Spleen (tissue), 11 donors: ENCODE measurements around the gene TSPAN18. TPM values are rescaled to one million over a fixed set of nuclear protein-coding genes. Genes with fewer than 3 reads are reported as not detected.

ENCODE experiments used
- DNase-seq: peaks from one replicate; pipeline ENCODE4 v3.0.0-alpha.2; 2020
- H3K27ac ChIP-seq, 8 donors: fragments of 200-600 bp; sonication (generic) in 7 of 8; 1 replicate in 4 of 8; 2 replicates in 4 of 8; pipeline versions ENCODE4 v1.5.0 to v1.8.0; 2016 to 2021; ENCODE audit warnings: inconsistent platforms in 4 of 8, mild to moderate bottlenecking in 4 of 8, moderate library complexity in 1 of 8
- H3K27me3 ChIP-seq, 7 donors: fragments of 200-600 bp; sonication (generic) in 6 of 7; replicated peaks in 1 of 7; 1 replicate in 4 of 7; 2 replicates in 3 of 7; pipeline versions ENCODE4 v1.5.0 to v1.8.0; 2016 to 2021; ENCODE audit warnings: inconsistent platforms in 3 of 7, mild to moderate bottlenecking in 1 of 7
- H3K36me3 ChIP-seq, 6 donors: fragments of 200-600 bp; sonication (generic) in 5 of 6; 1 replicate in 4 of 6; 2 replicates in 2 of 6; pipeline versions ENCODE4 v1.5.0 to v1.8.0; 2016 to 2021; ENCODE audit warnings: inconsistent platforms in 2 of 6
- H3K4me1 ChIP-seq, 6 donors: fragments of 200-600 bp; sonication (generic) in 5 of 6; 1 replicate in 3 of 6; 2 replicates in 3 of 6; pipeline versions ENCODE4 v1.5.0 to v1.8.0; 2016 to 2021; ENCODE audit warnings: inconsistent platforms in 3 of 6
- H3K4me3 ChIP-seq, 8 donors: fragments of 200-600 bp; sonication (generic) in 7 of 8; 1 replicate in 4 of 8; 2 replicates in 4 of 8; pipeline versions ENCODE4 v1.5.0 to v1.8.0; 2016 to 2021; ENCODE audit warnings: inconsistent platforms in 4 of 8, mild to moderate bottlenecking in 4 of 8, moderate library complexity in 2 of 8
- H3K9me3 ChIP-seq, 8 donors: fragments of 200-600 bp; sonication (generic) in 7 of 8; 1 replicate in 4 of 8; 2 replicates in 4 of 8; pipeline versions ENCODE4 v1.5.0 to v1.8.0; 2016 to 2021; ENCODE audit warnings: inconsistent platforms in 4 of 8
- POLR2A ChIP-seq, 3 donors: fragments of 450-650 bp; IDR thresholded peaks; one replicate each; pipeline ENCODE4 v1.5.1; 2017; ENCODE audit warnings: antibody characterized with exemption in 3 of 3, mild to moderate bottlenecking in 1 of 3
- POLR2AphosphoS5 ChIP-seq, 3 donors: sonication (generic); formaldehyde crosslinking; IDR thresholded peaks; one replicate each; pipeline ENCODE4 v1.5.1; 2017; ENCODE audit warnings: antibody characterized with exemption in 3 of 3
- WGBS, 5 donors: extraction: QIAGEN DNeasy Blood & Tissue Kit in 3 of 5; methylation state at CpG; one replicate each; pipeline versions ENCODE4 v1.1.5 to v1.1.7; 2013 to 2018; 5-methylcytosine and 5-hydroxymethylcytosine counted together
- intact Hi-C: fragments of 100-400 bp; cut with DNase I; formaldehyde crosslinking; loops from one replicate; pipeline ENCODE4 v1.15.0; 2023; ENCODE audit warnings: low total_unique reads
- polyA plus RNA-seq, 3 donors: library from polyadenylated mRNA; stranded (reverse); fragments of 200-250 nt; gene quantifications; one replicate each; pipeline ENCODE4 v1.2.1, GENCODE V29; 2013
- total RNA-seq, 7 donors: library from RNA; depleted of rRNA in 3 of 7; stranded (reverse); fragments of >200 nt in 3 of 7; fragmentation: NEBNext Ultra II Directional in 4 of 7; extraction: Animal tissue kit (Norgen Biotek cat#: 25700) in 4 of 7; gene quantifications; one replicate each; pipeline versions ENCODE4 v1.1.0 to v1.2.1, GENCODE V29; 2016 to 2021
- TF ChIP-seq, protein P1 (sequence below), 11 experiments: fragments of 200-600 bp in 7 of 11; fragments of 450-650 bp in 4 of 11; sonication (generic) in 4 of 11; IDR thresholded peaks in 8 of 11; conservative IDR thresholded peaks in 3 of 11; 1 replicate in 7 of 11; 2 replicates in 4 of 11; pipeline versions ENCODE4 v1.4.0 to v1.8.0; 2016 to 2021; ENCODE audit warnings: antibody characterized with exemption in 11 of 11, inconsistent platforms in 4 of 11, mild to moderate bottlenecking in 1 of 11
- donor health status: healthy with polysubstance abuse.
- donor health status: DM: no; HTN: no; CAD: no; lungs with moderate emphysema.
- donor health status: DM: no; HTN: no; CAD: no.
- donor health status: Bipolar disorder and iron deficiency.
- donor health status: healthy.
- donor health status: DM: no; HTN: no; CAD: no.
- donor health status: DM: yes; HTN: yes; CAD: no.

TSPAN18 gene
- total and polyA plus RNA-seq, 10 donors, result 2.1 to 47.5 (median 21.3) TPM

DNA sequence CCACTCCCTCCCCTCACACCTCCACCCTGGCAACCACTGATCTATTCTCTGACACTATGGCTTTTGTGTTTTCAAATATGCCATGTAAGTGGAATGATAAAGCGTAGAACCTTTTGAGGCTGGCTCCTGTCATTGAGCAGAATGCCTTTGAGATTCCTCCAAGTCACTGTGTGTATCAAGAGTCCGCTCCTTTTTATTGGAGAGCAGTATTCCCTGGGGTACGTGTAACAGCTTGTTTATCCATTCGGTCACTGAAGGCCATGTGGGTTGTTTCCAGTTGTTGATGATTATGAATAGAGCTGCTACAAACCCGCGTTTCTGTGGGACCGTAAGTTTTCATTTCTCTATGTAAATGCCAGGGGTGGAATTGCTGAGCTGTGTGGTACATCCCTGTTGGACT is 213.6 kb downstream of the TSPAN18 start:
- TF ChIP-seq POLR2AphosphoS5 (IDR thresholded peaks at IDR 0.05) (no peak), POLR2A (IDR thresholded peaks at IDR 0.05) (no peak)
- TF ChIP-seq, protein P1, sequence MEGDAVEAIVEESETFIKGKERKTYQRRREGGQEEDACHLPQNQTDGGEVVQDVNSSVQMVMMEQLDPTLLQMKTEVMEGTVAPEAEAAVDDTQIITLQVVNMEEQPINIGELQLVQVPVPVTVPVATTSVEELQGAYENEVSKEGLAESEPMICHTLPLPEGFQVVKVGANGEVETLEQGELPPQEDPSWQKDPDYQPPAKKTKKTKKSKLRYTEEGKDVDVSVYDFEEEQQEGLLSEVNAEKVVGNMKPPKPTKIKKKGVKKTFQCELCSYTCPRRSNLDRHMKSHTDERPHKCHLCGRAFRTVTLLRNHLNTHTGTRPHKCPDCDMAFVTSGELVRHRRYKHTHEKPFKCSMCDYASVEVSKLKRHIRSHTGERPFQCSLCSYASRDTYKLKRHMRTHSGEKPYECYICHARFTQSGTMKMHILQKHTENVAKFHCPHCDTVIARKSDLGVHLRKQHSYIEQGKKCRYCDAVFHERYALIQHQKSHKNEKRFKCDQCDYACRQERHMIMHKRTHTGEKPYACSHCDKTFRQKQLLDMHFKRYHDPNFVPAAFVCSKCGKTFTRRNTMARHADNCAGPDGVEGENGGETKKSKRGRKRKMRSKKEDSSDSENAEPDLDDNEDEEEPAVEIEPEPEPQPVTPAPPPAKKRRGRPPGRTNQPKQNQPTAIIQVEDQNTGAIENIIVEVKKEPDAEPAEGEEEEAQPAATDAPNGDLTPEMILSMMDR (IDR thresholded peaks at IDR 0.05 in 8 of 11, conservative IDR thresholded peaks at IDR 0.05 in 3 of 11), result no peak
- Histone ChIP-seq H3K4me1 (peaks cover 37 to 96% (median 85%) of the 10 kb centered on the region in 6 donors), H3K4me3 (no peak overlapping the region), H3K27me3 (no peaks in the 10 kb centered on the region), H3K36me3 (peaks cover 0 to 55% (median 11%) of the 10 kb centered on the region in 6 donors), H3K27ac (peak overlapping the region in 7 of 8 donors; percentile 63 to 94 (median 75)), H3K9me3 (no peaks in the 10 kb centered on the region)
- DNase-seq, result no peak
- 71 to 80% (median 75%) methylated on average over 7 of the region's 7 CpGs for WGBS, 5 donors
- intact Hi-C loops, result no loop called here

DNA sequence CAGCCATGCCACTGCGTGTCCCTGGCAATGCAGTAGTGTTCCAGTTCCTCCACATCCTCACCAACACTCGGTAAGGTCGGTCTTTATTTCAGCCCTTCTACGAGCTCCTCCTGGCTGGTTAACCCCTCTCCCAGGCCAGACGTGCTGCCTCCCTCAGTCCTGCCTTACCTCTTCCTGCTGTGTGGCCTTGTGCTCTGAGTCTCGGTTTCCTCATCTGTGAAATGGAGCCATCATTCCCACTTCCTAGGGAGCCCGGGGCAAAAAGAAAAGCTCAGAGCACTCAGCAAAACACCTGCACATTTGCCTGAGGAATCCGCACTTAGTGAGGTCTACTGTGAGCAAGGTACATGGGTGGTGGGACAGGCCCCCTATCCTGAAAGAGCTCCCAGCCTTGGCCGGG is 214.1 kb downstream of the TSPAN18 start:
- Histone ChIP-seq H3K27ac (peak overlapping the region in 7 of 8 donors; percentile 63 to 94 (median 75)), H3K36me3 (peaks cover 0 to 55% (median 10%) of the 10 kb centered on the region in 6 donors), H3K4me1 (peaks cover 40 to 100% (median 90%) of the 10 kb centered on the region in 6 donors), H3K27me3 (no peaks in the 10 kb centered on the region), H3K9me3 (no peaks in the 10 kb centered on the region), H3K4me3 (no peak overlapping the region)
- DNase-seq, result no peak
- intact Hi-C loops, result no loop called here
- 82 to 91% (median 87%) methylated on average over 9 of the region's 9 CpGs for WGBS, 5 donors
- TF ChIP-seq POLR2A (IDR thresholded peaks at IDR 0.05) (no peak), POLR2AphosphoS5 (IDR thresholded peaks at IDR 0.05) (no peak)
- TF ChIP-seq, protein P1 (IDR thresholded peaks at IDR 0.05 in 8 of 11, conservative IDR thresholded peaks at IDR 0.05 in 3 of 11), result no peak

DNA sequence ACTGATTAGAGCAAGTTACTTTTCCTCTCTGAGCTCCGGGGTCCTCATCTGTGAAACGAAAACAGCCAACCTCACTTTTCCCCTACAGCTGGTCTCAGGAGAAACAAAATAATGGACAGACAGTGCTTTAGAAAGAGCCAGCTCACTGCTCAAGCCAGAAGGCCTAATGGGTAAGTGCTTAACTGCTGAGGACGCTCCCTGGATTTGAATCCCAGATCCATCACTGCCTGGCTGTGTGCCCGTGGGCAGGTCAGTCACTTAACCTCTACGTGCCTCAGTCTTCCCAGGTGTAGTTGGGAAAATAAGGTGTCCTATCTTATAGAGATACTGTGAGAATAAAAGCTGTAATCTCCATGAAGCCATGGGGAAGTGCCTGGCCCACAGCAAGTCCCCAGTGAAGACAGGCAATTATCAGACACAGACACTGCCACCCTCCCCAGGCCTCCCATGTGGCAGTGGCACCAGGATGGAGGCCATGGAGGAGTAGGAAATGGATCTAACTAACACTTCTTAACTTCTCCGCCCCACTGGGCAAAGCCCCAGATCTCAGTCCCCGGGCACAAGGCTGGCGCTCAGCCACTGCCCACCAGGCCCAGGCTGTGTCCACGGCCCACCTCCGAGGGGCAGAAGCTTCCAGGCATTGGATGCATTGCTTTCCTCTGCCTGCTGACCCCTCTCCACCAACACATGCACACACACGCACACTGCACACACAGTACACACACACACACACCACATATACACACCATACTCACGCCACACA is 214.7 kb downstream of the TSPAN18 start:
- no peak for DNase-seq
- intact Hi-C loops, result no loop called here
- Histone ChIP-seq H3K4me1 (peaks cover 45 to 100% (median 91%) of the 10 kb centered on the region in 6 donors), H3K27ac (peak overlapping the region in 6 of 8 donors; percentile 67 to 94 (median 76)), H3K36me3 (peaks cover 0 to 55% (median 11%) of the 10 kb centered on the region in 6 donors), H3K4me3 (no peak overlapping the region), H3K9me3 (no peaks in the 10 kb centered on the region), H3K27me3 (no peaks in the 10 kb centered on the region)
- 63 to 78% (median 74%) methylated on average over 12 of the region's 12 CpGs for WGBS, 5 donors
- TF ChIP-seq, protein P1 (IDR thresholded peaks at IDR 0.05 in 8 of 11, conservative IDR thresholded peaks at IDR 0.05 in 3 of 11), result no peak
- TF ChIP-seq POLR2AphosphoS5 (IDR thresholded peaks at IDR 0.05), result peak in 1 of 3 donors; percentile 28
